Astrocyte of the spinal cord (primary cell): ENCODE results near the gene TBL1XR1.

Experiments
- DNase-seq: peaks from one replicate; pipeline ENCODE4 v3.0.0; 2011; ENCODE audit warnings: low read depth, low spot score
- H3K4me3 ChIP-seq: 2 replicates; pipeline ENCODE4 v1.5.1; 2011; ENCODE audit warnings: low read depth, mild to moderate bottlenecking, low read length, moderate library complexity
- CTCF ChIP-seq: IDR thresholded peaks from 2 replicates; pipeline ENCODE4 v1.5.1; 2012; ENCODE audit warnings: low read depth, mild to moderate bottlenecking, low read length, inconsistent platforms
- in situ Hi-C: cut with HindIII; loops from 2 replicates; pipeline ENCODE4 v1.10.0; 2017; ENCODE audit warnings: low sequenced_read_pairs

Gene TBL1XR1

GRCh38 chr3:177061369-177061768, 135.9 kb downstream of the TBL1XR1 start:
- no peak overlapping the region for H3K4me3 ChIP-seq
- no peak for TF ChIP-seq CTCF
- in situ Hi-C loops, result no loop called here
- DNase-seq, result no peak

- DNase-seq, result no peak
- in situ Hi-C loops, result no loop called here
- no peak for TF ChIP-seq CTCF
- H3K4me3 ChIP-seq, result no peak overlapping the region
These were observed 136.8 kb downstream of the TBL1XR1 start for GRCh38 chr3:177060492-177060891.

- no peak for TF ChIP-seq CTCF
- in situ Hi-C loops, result no loop called here
- no peak for DNase-seq
These were observed 138.6 kb downstream of the TBL1XR1 start for GRCh38 chr3:177058648-177059047.

GRCh38 chr3:177057768-177058167, 139.5 kb downstream of the TBL1XR1 start:
- peak; percentile 24 for DNase-seq
- in situ Hi-C loops, result no loop called here
- TF ChIP-seq CTCF, result no peak
- no peak overlapping the region for H3K4me3 ChIP-seq

More at GRCh38 chr3:177058648-177059047, 138.6 kb downstream of the TBL1XR1 start:
- no peak overlapping the region for H3K4me3 ChIP-seq

- no peak for TF ChIP-seq CTCF
- DNase-seq, result no peak
- H3K4me3 ChIP-seq, result no peak overlapping the region
- in situ Hi-C loops, result no loop called here
These were observed 140.4 kb downstream of the TBL1XR1 start for GRCh38 chr3:177056927-177057326.

- H3K4me3 ChIP-seq, result no peak overlapping the region
- no peak for TF ChIP-seq CTCF
- DNase-seq, result peak; percentile 32
- in situ Hi-C loops, result no loop called here
These were observed 141.4 kb downstream of the TBL1XR1 start for GRCh38 chr3:177055605-177056571.
